ENCODE data around the gene TOP3A.

TOP3A gene

GRCh38 chr17:18280766-18281371, 33.9 kb downstream of the TOP3A start:
- DNase-seq (ENCODE audit: low read depth), result no peak
- H3K4me3 ChIP-seq (ENCODE audit: low read depth, low read length), result no peak overlapping the region
- TF ChIP-seq CTCF (IDR thresholded peaks at IDR 0.05; ENCODE audit: low read depth, low read length, missing control alignments), result no peak

- TF ChIP-seq CTCF (IDR thresholded peaks at IDR 0.05; ENCODE audit: low read depth, low read length, missing control alignments), result no peak
- H3K4me3 ChIP-seq (ENCODE audit: low read depth, low read length), result no peak overlapping the region
- DNase-seq (ENCODE audit: low read depth), result no peak
Observed at GRCh38 chr17:18280249-18280648, 34.5 kb downstream of the TOP3A start.

- no peak for DNase-seq (ENCODE audit: low read depth)
- no peak overlapping the region for H3K4me3 ChIP-seq (ENCODE audit: low read depth, low read length)
- no peak for TF ChIP-seq CTCF (IDR thresholded peaks at IDR 0.05; ENCODE audit: low read depth, low read length, missing control alignments)
Observed at GRCh38 chr17:18278867-18279266, 35.9 kb downstream of the TOP3A start.

- no peak for DNase-seq (ENCODE audit: low read depth)
- no peak for TF ChIP-seq CTCF (IDR thresholded peaks at IDR 0.05; ENCODE audit: low read depth, low read length, missing control alignments)
- H3K4me3 ChIP-seq (ENCODE audit: low read depth, low read length), result no peak overlapping the region
Observed at GRCh38 chr17:18277076-18277475, 37.7 kb downstream of the TOP3A start.

GRCh38 chr17:18270046-18270931, 44.5 kb downstream of the TOP3A start:
- no peak for TF ChIP-seq CTCF (IDR thresholded peaks at IDR 0.05; ENCODE audit: low read depth, low read length, missing control alignments)
- no peak for DNase-seq (ENCODE audit: low read depth)

GRCh38 chr17:18267927-18268711, 46.7 kb downstream of the TOP3A start:
- no peak for DNase-seq (ENCODE audit: low read depth)
- no peak for TF ChIP-seq CTCF (IDR thresholded peaks at IDR 0.05; ENCODE audit: low read depth, low read length, missing control alignments)
- no peak overlapping the region for H3K4me3 ChIP-seq (ENCODE audit: low read depth, low read length)

More at GRCh38 chr17:18270046-18270931, 44.5 kb downstream of the TOP3A start:
- H3K4me3 ChIP-seq (ENCODE audit: low read depth, low read length), result no peak overlapping the region
